Endothelial cell of umbilical vein (primary cell): ENCODE measurements around the gene DSCAML1. TPM values are rescaled to one million over a fixed set of nuclear protein-coding genes. Genes with fewer than 3 reads are reported as not detected.

Experiments used
- BruUV-seq: library from RNA; stranded (reverse); fragments of 400-500 nt; replicated peaks from 2 replicates; lab custom pipeline; 2021; lab: Mats Ljungman, UMichigan
- CTCF ChIA-PET: fragments of 300-600, 350-600 bp; sonication (Branson Sonifier 250); formaldehyde crosslinking; loops from one replicate; lab custom pipeline; 2021; ENCODE audit warnings: antibody characterized with exemption, inconsistent platforms; lab: Charles Lee
- POLR2A ChIA-PET: fragments of 300-600, 350-600 bp; sonication (Branson Sonifier 250); formaldehyde crosslinking; loops from one replicate; lab custom pipeline; 2021; ENCODE audit warnings: antibody characterized with exemption, inconsistent platforms; lab: Charles Lee
- DNase-seq: peaks from one replicate; pipeline ENCODE4 v3.0.0-alpha.2; 2011; ENCODE audit warnings: low read depth, low spot score
- FAIRE-seq: peaks from 2 replicates; lab custom pipeline; 2011; peaks lifted over from hg19 to GRCh38; lab: Jason Lieb, UNC
- H2AFZ ChIP-seq: 2 replicates; pipeline ENCODE4 v1.6.0; 2012; ENCODE audit warnings: low read depth, low read length, control low read depth, inconsistent platforms
- H3K27ac ChIP-seq: 2 replicates; pipeline ENCODE4 v1.5.1; 2011; ENCODE audit warnings: low read depth, mild to moderate bottlenecking, control low read depth, low read length, moderate library complexity; ENCODE audit not compliant: insufficient read depth
- H3K27me3 ChIP-seq, 2 experiments: 2 replicates each; pipeline versions ENCODE4 v1.6.0 to v1.6.1; 2011; ENCODE audit warnings: low read length in 2 of 2, mixed read lengths in 1 of 2; ENCODE audit not compliant: control insufficient read depth in 2 of 2, insufficient read depth in 2 of 2
- H3K36me3 ChIP-seq, 2 experiments: 2 replicates in 1 of 2; 3 replicates in 1 of 2; pipeline ENCODE4 v1.5.1; 2011; ENCODE audit warnings: low read length in 2 of 2, mild to moderate bottlenecking in 1 of 2, moderate library complexity in 1 of 2; ENCODE audit not compliant: control insufficient read depth in 2 of 2, insufficient read depth in 2 of 2; ENCODE audit errors: extremely low read depth in 1 of 2
- H3K4me1 ChIP-seq: 3 replicates; pipeline ENCODE4 v1.5.1; 2011; ENCODE audit warnings: mild to moderate bottlenecking, low read length; ENCODE audit not compliant: control insufficient read depth, insufficient read depth; ENCODE audit errors: extremely low read depth
- H3K4me2 ChIP-seq: 2 replicates; pipeline ENCODE4 v1.6.1; 2011; ENCODE audit warnings: low read length, control low read depth, mixed read lengths; ENCODE audit not compliant: insufficient read depth
- H3K4me3 ChIP-seq, 3 experiments: fragments of 200-600 bp in 1 of 3; sonication (generic), shearing (Covaris generic) in 1 of 3; replicated peaks in 1 of 3; 2 replicates each; pipeline ENCODE4 v1.5.1; 2011 to 2016; ENCODE audit warnings: control low read depth in 3 of 3, low read length in 3 of 3, mild to moderate bottlenecking in 2 of 3, inconsistent platforms in 1 of 3, low read depth in 1 of 3, moderate library complexity in 1 of 3; ENCODE audit not compliant: insufficient read depth in 1 of 3
- H3K79me2 ChIP-seq: 2 replicates; pipeline ENCODE4 v1.6.0; 2012; ENCODE audit warnings: low read length, inconsistent platforms; ENCODE audit not compliant: control insufficient read depth, insufficient read depth
- H3K9ac ChIP-seq: replicated peaks from 2 replicates; pipeline ENCODE3; 2011; ENCODE audit warnings: low read length, control low read depth; ENCODE audit not compliant: insufficient read depth; ENCODE audit errors: extremely low read depth
- H3K9me1 ChIP-seq: replicated peaks from 3 replicates; pipeline ENCODE4 v1.6.0; 2011; ENCODE audit warnings: mild to moderate bottlenecking, low read length; ENCODE audit not compliant: control insufficient read depth, insufficient read depth; ENCODE audit errors: extremely low read depth
- H3K9me3 ChIP-seq: replicated peaks from 2 replicates; pipeline ENCODE4 v1.5.1; 2012; ENCODE audit warnings: low read length, inconsistent platforms; ENCODE audit not compliant: control insufficient read depth, insufficient read depth
- H4K20me1 ChIP-seq: replicated peaks from 2 replicates; pipeline ENCODE3; 2011; ENCODE audit warnings: mild to moderate bottlenecking, low read length; ENCODE audit not compliant: control insufficient read depth, insufficient read depth; ENCODE audit errors: extremely low read depth
- CTCF ChIP-seq, 2 donors: IDR thresholded peaks; 1 replicate in 1 of 2; 2 replicates in 1 of 2; pipeline ENCODE4 v1.5.1; 2011; ENCODE audit warnings: low read length in 2 of 2, mild to moderate bottlenecking in 2 of 2, moderate library complexity in 2 of 2, control low read depth in 1 of 2, inconsistent platforms in 1 of 2, low read depth in 1 of 2; ENCODE audit not compliant: insufficient read depth in 1 of 2; ENCODE audit errors: extremely low read depth in 1 of 2
- EZH2 ChIP-seq: IDR thresholded peaks from 2 replicates; pipeline ENCODE4 v1.6.1; 2012; ENCODE audit warnings: borderline replicate concordance, low read depth, mild to moderate bottlenecking, moderate library complexity, low read length, inconsistent platforms; ENCODE audit not compliant: severe bottlenecking
- FOS ChIP-seq: IDR thresholded peaks from 2 replicates; pipeline ENCODE4 v1.6.1; 2011; ENCODE audit warnings: mild to moderate bottlenecking, low read length, moderate library complexity, borderline replicate concordance; ENCODE audit not compliant: insufficient read depth
- GATA2 ChIP-seq: IDR thresholded peaks from 2 replicates; pipeline ENCODE4 v1.7.0; 2011; ENCODE audit warnings: low read depth, mild to moderate bottlenecking, moderate library complexity, mixed read lengths, low read length; ENCODE audit not compliant: insufficient read length, insufficient read depth
- JUN ChIP-seq: IDR thresholded peaks from 2 replicates; pipeline ENCODE4 v1.6.1; 2011; ENCODE audit warnings: borderline replicate concordance, low read depth; ENCODE audit not compliant: insufficient read length, insufficient read depth
- MYC ChIP-seq: IDR thresholded peaks from one replicate; pipeline ENCODE4 v1.6.1; 2011; ENCODE audit warnings: mild to moderate bottlenecking, low read depth, low read length
- POLR2A ChIP-seq: IDR thresholded peaks from 2 replicates; pipeline ENCODE4 v1.6.1; 2012; ENCODE audit warnings: low read depth, mild to moderate bottlenecking, control low read depth, low read length
- POLR2AphosphoS5 ChIP-seq: IDR thresholded peaks from 2 replicates; pipeline ENCODE4 v1.6.1; 2012; ENCODE audit warnings: low read depth, mild to moderate bottlenecking, control low read depth, low read length, moderate library complexity; ENCODE audit not compliant: insufficient read depth
- dilution Hi-C: fragments of 300-500 bp; cut with MboI; formaldehyde crosslinking; loops from one replicate; pipeline ENCODE4 v1.15.0; 2019; ENCODE audit warnings: low sequenced_read_pairs; ENCODE audit not compliant: extremely low pct_ligation_motif_present
- intact Hi-C: fragments of 100-400 bp; cut with micrococcal nuclease; formaldehyde crosslinking; loops from one replicate; pipeline ENCODE4 v1.10.0; 2022
- polyA plus RNA-seq, 4 experiments: library from polyadenylated mRNA; depleted of rRNA in 3 of 4; stranded (reverse) in 3 of 4; unstranded in 1 of 4; fragments of >200 nt; gene quantifications; 2 replicates each; pipeline versions ENCODE4 v1.2.1 to v1.2.3, GENCODE V29; 2011 to 2012; ENCODE audit warnings: missing spikeins in 1 of 4
- total RNA-seq: library from RNA; stranded (reverse); gene quantifications from 2 replicates; pipeline ENCODE4 v1.2.3, GENCODE V29; 2021
- TF ChIP-seq, protein P1 (sequence below): IDR thresholded peaks from 2 replicates; pipeline ENCODE4 v1.6.1; 2011; ENCODE audit not compliant: insufficient read depth, insufficient read length

Gene DSCAML1
- total and polyA plus RNA-seq, 2 donors (not counting 3 experiments of a cell fraction or from before 2014, with no cell fraction given), result not detected

GRCh38 chr11:117409511-117409910 lies 387.5 kb downstream of the DSCAML1 start:
- Histone ChIP-seq H3K4me3 (no peak overlapping the region), H3K27me3 (no peaks in the 10 kb centered on the region), H3K9me1 (no peaks in the 10 kb centered on the region), H3K36me3 (peaks cover 7 to 22% of the 10 kb centered on the region in 2 experiments), H3K4me2 (no peak overlapping the region), H4K20me1 (no peaks in the 10 kb centered on the region), H3K4me1 (no peaks in the 10 kb centered on the region), H3K9me3 (no peaks in the 10 kb centered on the region), H3K79me2 (no peaks in the 10 kb centered on the region), H3K9ac (no peak overlapping the region), H2AFZ (no peak overlapping the region), H3K27ac (no peak overlapping the region)
- CTCF ChIA-PET, result interaction anchor here (4.8 kb wide), 1 partner anchor 17 kb away, joined by 21 read pairs; no protein-coding TSS in a partner anchor
- dilution Hi-C loops, result no loop called here
- no peak for DNase-seq
- FAIRE-seq, result no peak
- POLR2A ChIA-PET, result no interaction called here
- TF ChIP-seq, protein P1, sequence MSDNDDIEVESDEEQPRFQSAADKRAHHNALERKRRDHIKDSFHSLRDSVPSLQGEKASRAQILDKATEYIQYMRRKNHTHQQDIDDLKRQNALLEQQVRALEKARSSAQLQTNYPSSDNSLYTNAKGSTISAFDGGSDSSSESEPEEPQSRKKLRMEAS, result no peak
- TF ChIP-seq FOS, result no peak
- no peak for TF ChIP-seq CTCF (IDR thresholded peaks at IDR 0.05; ENCODE audit: extremely low read depth in 1 of 2, insufficient read depth in 1 of 2, low read depth in 1 of 2, low read length in 2 of 2)
- no peak for TF ChIP-seq POLR2AphosphoS5
- TF ChIP-seq EZH2, result no peak
- TF ChIP-seq POLR2A, result no peak
- no peak for TF ChIP-seq MYC
- no peak for TF ChIP-seq GATA2
- no peak for TF ChIP-seq JUN
- intact Hi-C loops, result no loop called here
- BruUV-seq, result no TSS peak
